DND-41 (cell line): Measurements from ENCODE around the gene SOX13.

Experiments
- EZH2 ChIP-seq: IDR thresholded peaks from 3 replicates; pipeline ENCODE4 v1.6.1; 2012; ENCODE audit warnings: borderline replicate concordance, low read depth, mild to moderate bottlenecking, moderate library complexity, low read length, inconsistent platforms; ENCODE audit not compliant: severe bottlenecking
- TF ChIP-seq, protein P1 (sequence below): IDR thresholded peaks from 2 replicates; pipeline ENCODE4 v1.5.1; 2012; ENCODE audit warnings: borderline replicate concordance, low read length, moderate library complexity, mild to moderate bottlenecking; ENCODE audit not compliant: poor library complexity, severe bottlenecking; ENCODE audit errors: extremely low read depth

DNA sequence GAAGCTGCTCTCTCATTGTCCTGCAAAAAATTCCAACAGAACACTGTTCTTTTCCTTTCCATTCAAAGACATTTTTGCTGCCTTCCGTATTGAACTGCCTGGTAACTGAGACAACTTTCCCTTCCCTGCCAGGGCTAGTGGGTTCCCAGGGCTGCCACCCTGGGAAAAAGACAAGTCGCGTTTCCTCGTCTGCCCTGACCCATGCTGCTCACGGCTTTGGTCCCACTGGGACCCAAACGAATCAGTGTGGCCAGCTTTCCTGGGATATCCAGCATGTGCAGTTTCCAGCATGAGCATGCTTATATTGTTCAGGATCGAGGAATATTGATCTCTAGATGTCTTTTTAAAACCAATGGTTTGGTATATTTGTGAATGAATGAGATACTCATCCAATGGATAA lies 18.2 kb downstream of the SOX13 start:
- TF ChIP-seq, protein P1, sequence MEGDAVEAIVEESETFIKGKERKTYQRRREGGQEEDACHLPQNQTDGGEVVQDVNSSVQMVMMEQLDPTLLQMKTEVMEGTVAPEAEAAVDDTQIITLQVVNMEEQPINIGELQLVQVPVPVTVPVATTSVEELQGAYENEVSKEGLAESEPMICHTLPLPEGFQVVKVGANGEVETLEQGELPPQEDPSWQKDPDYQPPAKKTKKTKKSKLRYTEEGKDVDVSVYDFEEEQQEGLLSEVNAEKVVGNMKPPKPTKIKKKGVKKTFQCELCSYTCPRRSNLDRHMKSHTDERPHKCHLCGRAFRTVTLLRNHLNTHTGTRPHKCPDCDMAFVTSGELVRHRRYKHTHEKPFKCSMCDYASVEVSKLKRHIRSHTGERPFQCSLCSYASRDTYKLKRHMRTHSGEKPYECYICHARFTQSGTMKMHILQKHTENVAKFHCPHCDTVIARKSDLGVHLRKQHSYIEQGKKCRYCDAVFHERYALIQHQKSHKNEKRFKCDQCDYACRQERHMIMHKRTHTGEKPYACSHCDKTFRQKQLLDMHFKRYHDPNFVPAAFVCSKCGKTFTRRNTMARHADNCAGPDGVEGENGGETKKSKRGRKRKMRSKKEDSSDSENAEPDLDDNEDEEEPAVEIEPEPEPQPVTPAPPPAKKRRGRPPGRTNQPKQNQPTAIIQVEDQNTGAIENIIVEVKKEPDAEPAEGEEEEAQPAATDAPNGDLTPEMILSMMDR: no peak
- no peak for TF ChIP-seq EZH2
